ENCODE data around the gene ATXN1. TPM values are rescaled to one million over a fixed set of nuclear protein-coding genes. Genes with fewer than 3 reads are reported as not detected.

Gene ATXN1
- total RNA-seq, 1 experiment from 2014 or later, result 25.6 TPM

DNA sequence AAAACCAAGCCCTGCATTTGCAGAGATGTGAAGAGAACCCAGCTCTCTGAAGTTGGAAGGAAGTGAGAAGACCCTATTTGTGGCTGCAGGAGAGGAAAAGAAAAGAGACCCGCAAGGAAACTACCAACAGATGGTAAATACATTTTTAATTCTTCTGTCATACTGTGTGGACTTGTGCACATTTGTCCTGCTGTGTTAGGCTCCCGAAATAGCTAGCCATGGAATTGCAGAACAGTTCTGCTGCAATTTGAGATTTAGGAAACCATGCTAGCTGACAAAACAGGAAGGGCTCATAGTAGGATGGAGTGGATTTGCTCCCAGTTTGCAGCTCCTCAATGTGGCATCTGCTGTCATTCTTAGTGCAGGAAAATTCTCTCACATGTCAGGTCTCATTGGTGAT lies 12.1 kb upstream of the ATXN1 start:
- no peaks in the 10 kb centered on the region for H3K27me3 ChIP-seq (replicated peaks; ENCODE audit: insufficient read depth, low read depth, low read length, poor library complexity)
- intact Hi-C loops (cut with micrococcal nuclease; ENCODE audit: unreplicated experiment), result no loop called here
- DNase-seq (ENCODE audit: low spot score), result no peak
- H3K36me3 ChIP-seq (ENCODE audit: insufficient read depth, low read length, poor library complexity, severe bottlenecking), result no peaks in the 10 kb centered on the region
- H3K27ac ChIP-seq (ENCODE audit: low read depth, low read length, poor library complexity, severe bottlenecking), result no peak overlapping the region
- peaks cover 64% of the 10 kb centered on the region for H3K4me1 ChIP-seq (ENCODE audit: insufficient read depth, low read length, poor library complexity, severe bottlenecking)
- POLR2A ChIA-PET (ENCODE audit: low non-redundant PET), result no interaction called here
- no peaks in the 10 kb centered on the region for H3K9me3 ChIP-seq (ENCODE audit: low read depth, low read length, poor library complexity, severe bottlenecking)
- TF ChIP-seq EZH2 (IDR thresholded peaks at IDR 0.05; ENCODE audit: borderline replicate concordance, low read depth, low read length, poor library complexity, severe bottlenecking), result no peak
- TF ChIP-seq, protein P1, sequence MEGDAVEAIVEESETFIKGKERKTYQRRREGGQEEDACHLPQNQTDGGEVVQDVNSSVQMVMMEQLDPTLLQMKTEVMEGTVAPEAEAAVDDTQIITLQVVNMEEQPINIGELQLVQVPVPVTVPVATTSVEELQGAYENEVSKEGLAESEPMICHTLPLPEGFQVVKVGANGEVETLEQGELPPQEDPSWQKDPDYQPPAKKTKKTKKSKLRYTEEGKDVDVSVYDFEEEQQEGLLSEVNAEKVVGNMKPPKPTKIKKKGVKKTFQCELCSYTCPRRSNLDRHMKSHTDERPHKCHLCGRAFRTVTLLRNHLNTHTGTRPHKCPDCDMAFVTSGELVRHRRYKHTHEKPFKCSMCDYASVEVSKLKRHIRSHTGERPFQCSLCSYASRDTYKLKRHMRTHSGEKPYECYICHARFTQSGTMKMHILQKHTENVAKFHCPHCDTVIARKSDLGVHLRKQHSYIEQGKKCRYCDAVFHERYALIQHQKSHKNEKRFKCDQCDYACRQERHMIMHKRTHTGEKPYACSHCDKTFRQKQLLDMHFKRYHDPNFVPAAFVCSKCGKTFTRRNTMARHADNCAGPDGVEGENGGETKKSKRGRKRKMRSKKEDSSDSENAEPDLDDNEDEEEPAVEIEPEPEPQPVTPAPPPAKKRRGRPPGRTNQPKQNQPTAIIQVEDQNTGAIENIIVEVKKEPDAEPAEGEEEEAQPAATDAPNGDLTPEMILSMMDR (conservative IDR thresholded peaks at IDR 0.05; ENCODE audit: low read depth, low read length), result no peak
- no TSS peak for BruUV-seq (replicated peaks)
- H3K4me3 ChIP-seq (ENCODE audit: low read depth, low read length, poor library complexity, severe bottlenecking), result no peak overlapping the region
- CTCF ChIA-PET, result interaction anchor here (0.6 to 0.7 kb wide), 3 partner anchors 12 to 231 kb away, joined by 4 to 7 read pairs (median 5); partner anchors contain the start of gene ATXN1

DNA sequence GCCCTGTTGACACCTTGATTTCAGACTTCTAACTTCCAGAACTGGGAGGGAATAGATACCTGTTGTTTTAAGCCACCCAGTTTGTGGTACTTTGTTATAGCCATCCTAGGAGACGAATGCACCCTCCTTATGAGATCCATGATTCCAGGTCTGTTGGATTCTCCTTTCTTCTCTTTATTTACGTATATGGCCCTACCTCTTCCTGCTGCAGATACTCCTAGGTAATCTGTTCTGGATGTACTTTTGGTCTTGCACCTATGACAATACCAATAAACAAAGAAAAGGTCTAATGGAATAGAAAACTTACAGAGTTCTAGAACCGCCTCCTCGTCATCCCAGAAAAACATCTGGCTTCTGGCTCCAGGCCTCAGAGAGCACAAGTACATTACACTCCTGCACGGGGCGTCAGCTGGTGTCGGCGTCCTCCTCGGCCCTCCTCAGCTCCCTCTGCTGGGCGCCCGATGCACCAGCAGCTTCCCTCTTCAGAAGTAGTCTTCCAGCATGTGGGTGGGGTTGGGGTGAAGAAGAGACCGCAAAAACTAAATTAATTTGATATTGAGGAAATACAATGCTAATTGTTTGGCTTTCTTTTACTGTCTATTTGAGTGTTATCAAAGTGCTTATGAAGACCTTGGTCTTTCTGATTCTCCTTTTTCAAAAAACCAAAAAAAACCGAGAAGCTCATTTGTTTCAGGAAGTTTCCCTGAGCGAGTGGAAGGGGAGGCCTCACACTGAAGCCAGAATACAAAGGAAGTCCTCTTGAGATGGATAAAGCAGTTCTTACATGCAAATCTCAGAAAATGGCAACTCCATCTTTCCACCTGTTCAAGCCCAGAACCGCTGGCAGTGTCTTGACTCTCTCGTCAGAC lies 9.7 kb upstream of the ATXN1 start:
- DNase-seq (ENCODE audit: low spot score), result peak; percentile 90
- POLR2A ChIA-PET (ENCODE audit: low non-redundant PET), result no interaction called here
- Histone ChIP-seq H3K27me3 (replicated peaks; ENCODE audit: insufficient read depth, low read depth, low read length, poor library complexity) (no peaks in the 10 kb centered on the region), H3K4me3 (ENCODE audit: low read depth, low read length, poor library complexity, severe bottlenecking) (no peak overlapping the region), H3K9me3 (ENCODE audit: low read depth, low read length, poor library complexity, severe bottlenecking) (no peaks in the 10 kb centered on the region), H3K27ac (ENCODE audit: low read depth, low read length, poor library complexity, severe bottlenecking) (no peak overlapping the region), H3K36me3 (ENCODE audit: insufficient read depth, low read length, poor library complexity, severe bottlenecking) (no peaks in the 10 kb centered on the region), H3K4me1 (ENCODE audit: insufficient read depth, low read length, poor library complexity, severe bottlenecking) (peaks cover 69% of the 10 kb centered on the region)
- no TSS peak for BruUV-seq (replicated peaks)
- CTCF ChIA-PET, result interaction anchor here (0.6 to 1.9 kb wide), 6 partner anchors 9 to 489 kb away, joined by 3 to 11 read pairs (median 3); no protein-coding TSS in a partner anchor
- TF ChIP-seq, protein P1 (conservative IDR thresholded peaks at IDR 0.05; ENCODE audit: low read depth, low read length), result peak; percentile 96
- TF ChIP-seq EZH2 (IDR thresholded peaks at IDR 0.05; ENCODE audit: borderline replicate concordance, low read depth, low read length, poor library complexity, severe bottlenecking), result no peak
- intact Hi-C loops (cut with micrococcal nuclease; ENCODE audit: unreplicated experiment), result no loop called here

DNA sequence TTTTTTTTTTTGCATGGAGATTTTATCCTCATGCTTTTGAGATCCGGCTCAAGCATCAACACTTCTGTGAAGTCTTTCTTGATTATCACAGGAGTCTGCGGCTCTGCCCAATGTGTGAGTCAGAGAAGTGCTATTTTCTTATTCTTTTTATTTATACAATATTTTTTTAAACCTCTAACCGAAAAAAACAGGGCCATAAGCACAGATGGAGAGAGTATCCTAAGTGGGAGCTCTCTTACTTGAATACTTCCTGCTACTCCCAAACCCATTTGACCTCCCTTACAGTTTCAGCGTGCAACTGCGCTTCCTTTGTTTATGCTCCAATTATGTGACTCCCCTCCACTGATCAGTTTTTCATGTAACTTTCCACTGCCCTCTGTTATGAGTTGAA lies 8.7 kb upstream of the ATXN1 start:
- ChIA-PET POLR2A (ENCODE audit: low non-redundant PET) (no interaction called here), CTCF (interaction anchor here (1.9 kb wide), 1 partner anchor 195 kb away, joined by 11 read pairs; no protein-coding TSS in a partner anchor)
- DNase-seq (ENCODE audit: low spot score), result no peak
- intact Hi-C loops (cut with micrococcal nuclease; ENCODE audit: unreplicated experiment), result loop anchor here (10.0 kb wide), 1 partner anchor 105 kb away; no protein-coding TSS in a partner anchor
- Histone ChIP-seq H3K36me3 (ENCODE audit: insufficient read depth, low read length, poor library complexity, severe bottlenecking) (no peaks in the 10 kb centered on the region), H3K4me3 (ENCODE audit: low read depth, low read length, poor library complexity, severe bottlenecking) (no peak overlapping the region), H3K9me3 (ENCODE audit: low read depth, low read length, poor library complexity, severe bottlenecking) (no peaks in the 10 kb centered on the region), H3K27ac (ENCODE audit: low read depth, low read length, poor library complexity, severe bottlenecking) (no peak overlapping the region), H3K27me3 (replicated peaks; ENCODE audit: insufficient read depth, low read depth, low read length, poor library complexity) (no peaks in the 10 kb centered on the region), H3K4me1 (ENCODE audit: insufficient read depth, low read length, poor library complexity, severe bottlenecking) (peaks cover 69% of the 10 kb centered on the region)
- no peak for TF ChIP-seq EZH2 (IDR thresholded peaks at IDR 0.05; ENCODE audit: borderline replicate concordance, low read depth, low read length, poor library complexity, severe bottlenecking)
- TF ChIP-seq, protein P1 (conservative IDR thresholded peaks at IDR 0.05; ENCODE audit: low read depth, low read length), result no peak
- BruUV-seq (replicated peaks), result no TSS peak
